ENCODE measurements around the gene RSPH10B. TPM values are rescaled to one million over a fixed set of nuclear protein-coding genes. Genes with fewer than 3 reads are reported as not detected.
A peak's percentile ranks its signal among the peaks of the same experiment; 100 is the strongest.
"Not testable (repeated sequence)": the region's sequence is repeated elsewhere in the genome, so short reads cannot be mapped to it uniquely, and the experiment has no call there.

Gene RSPH10B
- polyA plus RNA-seq (ENCODE audit: insufficient read length), result 0.36 TPM

DNA sequence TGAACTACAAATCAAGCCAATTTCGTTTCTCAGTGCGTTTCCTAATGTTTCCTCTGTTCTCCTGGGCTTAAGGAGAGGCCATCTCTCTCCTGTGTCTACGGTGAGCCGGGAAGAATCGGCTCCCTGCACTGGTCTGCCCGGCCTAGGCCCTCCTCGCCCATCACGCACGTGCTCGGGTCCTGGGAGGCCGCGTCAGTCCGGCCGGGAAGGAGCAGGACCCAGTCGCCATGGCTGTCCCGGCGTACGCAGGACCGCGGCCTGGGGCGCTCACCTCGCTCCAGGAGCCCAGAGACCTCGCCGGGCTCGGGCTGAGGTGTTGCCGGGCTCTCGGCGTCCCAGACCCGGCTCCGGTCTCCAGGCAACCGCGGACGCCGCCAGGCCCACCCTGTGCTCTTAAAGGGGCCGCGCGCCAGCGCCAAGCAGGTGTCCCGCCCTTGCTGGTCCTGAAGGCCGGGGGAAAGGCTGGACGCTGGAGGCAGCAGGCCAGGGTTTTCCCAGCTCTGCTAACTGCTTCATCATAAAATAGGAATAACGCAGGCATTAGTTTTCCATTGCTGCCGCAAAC lies at the start of gene RSPH10B:
TSS of gene RSPH10B (minus strand) at position 343 of the 565 bp plus-strand sequence. CDS start 3,573 bp downstream, outside the sequence.
- DNase-seq, result not testable (repeated sequence)

DNA sequence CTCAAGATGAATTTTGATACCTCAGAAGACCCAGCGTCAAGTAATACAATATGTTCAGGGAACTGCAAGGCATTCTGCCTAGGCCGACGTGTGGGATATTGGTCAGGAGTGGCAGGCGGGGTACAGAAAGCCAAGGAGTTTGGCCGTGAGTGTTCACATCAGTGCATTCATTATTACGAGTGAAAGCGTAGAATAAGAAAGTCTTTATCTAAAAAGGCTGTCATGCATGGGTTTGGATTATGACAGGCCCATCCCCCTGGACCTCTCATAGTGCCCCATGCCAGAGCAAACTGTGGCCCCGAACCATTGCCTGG lies 46.1 kb upstream of the RSPH10B start:
- no peak for DNase-seq

DNA sequence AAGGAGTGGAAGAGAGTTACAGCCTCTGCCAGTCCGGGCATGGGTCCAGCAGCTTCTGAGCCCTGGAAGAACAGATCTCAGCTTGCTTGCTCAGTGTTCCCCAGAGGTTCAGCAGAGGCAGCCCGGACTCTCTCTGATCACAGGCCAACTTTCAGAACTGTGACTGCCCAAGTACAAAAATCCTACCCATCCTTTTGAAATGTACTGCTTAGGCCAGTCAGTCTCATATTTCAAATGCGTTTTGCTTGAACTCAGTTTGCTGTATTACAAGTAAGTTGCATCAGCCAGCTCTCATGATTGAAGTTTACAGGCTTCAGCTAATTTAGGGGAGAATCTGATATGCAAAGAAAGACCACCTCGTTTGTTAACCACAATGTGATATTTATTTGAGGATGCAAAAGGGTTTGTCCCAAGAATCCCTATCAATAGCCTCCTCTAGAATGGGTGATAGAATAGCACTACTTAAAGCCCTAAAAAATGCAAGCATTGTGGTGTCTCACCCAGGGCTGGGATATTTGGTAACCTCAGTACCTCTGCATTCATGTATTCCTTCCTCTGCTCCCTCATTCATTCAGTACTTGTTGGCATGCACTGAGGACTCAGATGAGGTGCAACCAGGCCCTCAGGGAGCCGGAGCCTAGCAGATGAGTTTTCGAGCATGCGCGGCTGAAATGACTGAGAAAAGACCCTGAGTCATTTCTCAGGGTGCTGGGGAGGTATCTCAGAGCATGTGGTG lies 45.6 kb upstream of the RSPH10B start:
- DNase-seq, result peak; percentile 74

DNA sequence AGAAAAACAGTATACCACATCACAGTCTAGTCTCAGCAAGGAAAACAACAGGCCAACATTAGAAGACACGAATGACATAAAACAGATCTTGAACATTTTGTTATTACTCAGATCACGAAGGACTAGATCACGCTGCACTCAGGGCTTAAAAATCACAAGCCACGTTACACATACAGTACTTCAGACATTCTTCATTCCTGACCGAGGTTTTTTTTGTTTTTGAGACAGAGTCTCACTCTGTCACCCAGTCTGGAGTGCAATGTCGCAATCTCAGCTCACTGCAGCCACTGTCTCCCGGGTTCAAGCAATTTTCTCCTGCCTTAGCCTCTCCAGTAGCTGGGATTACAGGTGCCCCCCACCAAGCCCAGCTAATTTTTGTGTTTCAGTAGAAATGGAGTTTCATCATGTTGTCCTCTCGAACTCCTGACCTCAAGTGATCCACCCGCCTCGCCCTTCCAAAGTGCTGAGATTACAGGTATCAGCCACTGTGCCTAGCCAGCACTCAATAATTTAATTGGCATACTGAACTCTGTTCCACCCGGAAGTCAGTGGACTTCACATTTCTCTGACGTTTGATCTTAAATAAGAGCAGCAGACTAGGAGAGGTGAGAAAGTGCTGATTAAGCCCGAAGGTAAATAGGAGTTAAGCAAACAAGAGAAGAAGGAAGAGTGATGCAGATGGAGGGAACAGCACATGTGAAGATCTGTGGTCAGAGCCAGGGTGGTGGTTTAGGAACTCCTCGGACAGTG lies 42.0 kb upstream of the RSPH10B start:
- DNase-seq, result no peak

DNA sequence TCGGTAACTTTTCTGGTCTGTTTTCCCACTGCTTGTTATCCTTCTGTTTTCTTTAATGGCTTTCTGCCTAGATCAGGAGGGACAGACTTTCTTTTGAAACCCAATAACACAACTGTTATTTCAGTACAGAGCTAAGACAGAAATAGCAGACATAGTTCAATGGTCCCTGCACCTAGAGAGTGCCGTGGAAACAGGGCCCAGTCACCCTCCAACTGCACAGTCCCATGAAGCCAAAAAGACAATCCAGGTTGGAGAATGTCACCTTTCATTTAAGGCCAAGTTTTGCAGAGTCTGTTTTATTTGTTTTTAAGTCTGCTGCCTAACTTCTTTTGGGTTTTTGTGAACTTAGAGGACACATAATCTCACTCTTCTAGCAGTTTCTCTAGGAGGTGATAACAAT lies 41.1 kb upstream of the RSPH10B start:
- no peak for DNase-seq

DNA sequence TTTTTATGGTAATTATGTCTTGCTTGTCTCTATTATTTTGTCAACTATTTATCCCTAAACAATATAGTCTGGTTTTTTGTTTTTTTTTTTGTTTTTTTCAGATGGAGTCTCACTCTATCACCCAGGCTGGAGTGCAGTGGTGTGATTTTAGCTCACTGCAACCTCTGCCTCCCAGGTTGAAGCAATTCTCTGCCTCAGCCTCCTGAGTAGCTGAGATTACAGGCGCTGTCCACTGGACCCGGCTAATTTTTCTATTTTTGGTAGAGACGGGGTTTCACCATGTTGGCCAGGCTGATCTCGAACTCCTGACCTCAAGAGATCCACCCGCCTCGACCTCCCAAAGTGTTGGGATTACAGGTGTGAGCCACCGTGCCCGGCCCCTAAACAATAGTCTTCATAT lies 39.9 kb upstream of the RSPH10B start:
- DNase-seq, result not testable (repeated sequence)

DNA sequence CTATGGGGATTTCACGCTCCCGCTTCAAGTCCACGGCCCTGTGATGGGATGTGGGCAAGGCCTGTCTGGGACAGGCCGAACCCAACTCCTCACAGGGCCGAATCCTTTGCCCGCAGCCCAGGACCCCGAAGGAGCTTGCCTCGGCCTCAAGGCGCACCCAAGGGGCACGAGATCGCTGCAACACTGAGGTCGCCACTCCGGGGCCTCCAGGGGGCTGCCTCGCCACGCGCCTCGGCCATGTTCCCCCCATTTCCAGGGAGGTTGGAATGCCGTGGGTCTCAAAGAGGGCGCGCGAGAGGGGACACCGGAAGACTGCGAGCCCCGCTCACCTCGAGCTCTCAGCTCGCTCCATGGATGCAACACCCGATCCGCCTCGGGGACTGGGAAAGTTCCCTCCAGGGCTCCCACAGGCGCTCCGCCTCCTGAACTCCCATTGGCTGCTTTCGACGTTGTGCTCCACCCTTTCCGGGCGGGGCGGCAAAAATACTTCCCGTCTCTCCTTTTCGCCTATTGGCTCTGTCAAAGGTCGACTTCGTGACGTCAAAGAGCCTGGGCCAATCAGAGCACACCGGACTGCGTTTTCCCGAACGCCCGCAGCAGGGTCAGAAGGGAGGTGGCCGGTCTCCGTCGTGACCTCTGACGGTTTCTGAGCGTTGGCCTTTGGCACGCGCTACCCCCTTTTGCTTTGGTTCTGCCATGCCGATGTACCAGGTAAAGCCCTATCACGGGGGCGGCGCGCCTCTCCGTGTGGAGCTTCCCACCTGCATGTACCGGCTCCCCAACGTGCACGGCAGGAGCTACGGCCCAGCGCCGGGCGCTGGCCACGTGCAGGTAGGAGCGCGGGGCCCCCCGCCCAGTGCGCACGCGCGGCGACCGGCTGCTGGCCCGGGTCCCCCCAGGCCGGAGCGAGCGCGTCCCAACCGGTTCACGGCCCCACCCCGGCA lies 38.5 kb upstream of the RSPH10B start, which contains the start of the genes AIMP2 and PMS2:
TSS of gene AIMP2 (plus strand) at position 605 of the 944 bp plus-strand sequence. CDS start at position 697, 92 bp downstream.
TSS of gene PMS2 (minus strand) at position 382 of the 944 bp plus-strand sequence. CDS start at position 352, 30 bp downstream.
- DNase-seq, result peak; percentile 98

DNA sequence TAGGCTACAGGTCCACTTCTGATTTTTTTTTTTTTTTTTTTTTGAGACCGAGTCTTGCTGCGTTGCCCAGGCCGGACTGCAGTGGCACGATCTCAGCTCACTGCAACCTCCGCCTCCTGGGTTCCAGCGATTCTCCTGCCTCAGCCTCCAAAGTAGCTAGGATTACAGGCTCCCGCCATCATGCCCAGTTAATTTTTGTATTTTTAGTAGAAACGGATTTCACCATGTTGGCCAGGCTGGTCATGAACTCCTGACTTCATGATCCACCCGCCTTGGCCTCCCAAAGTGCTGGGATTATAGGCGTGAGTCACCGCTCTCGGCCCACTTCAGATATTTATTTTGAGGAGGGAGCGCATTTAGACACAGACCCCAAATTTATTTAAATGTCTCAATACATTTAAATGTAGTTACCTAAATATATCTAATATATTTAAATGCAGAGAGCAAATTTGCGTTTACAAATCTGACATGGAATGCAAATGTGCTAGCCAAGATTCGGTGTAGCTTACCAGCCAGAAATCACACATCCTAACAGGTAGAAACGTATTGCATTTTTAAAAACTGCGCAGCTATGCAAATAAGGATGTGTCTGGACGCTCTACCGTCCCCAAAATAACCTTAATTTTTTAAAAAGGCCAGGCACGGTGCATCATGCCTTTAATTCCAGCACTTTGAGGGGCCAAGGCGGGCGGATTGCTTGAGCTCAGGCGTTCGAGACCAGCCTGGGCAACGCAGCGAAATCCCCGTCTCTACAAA lies 37.5 kb upstream of the RSPH10B start:
- not testable (repeated sequence) for DNase-seq

DNA sequence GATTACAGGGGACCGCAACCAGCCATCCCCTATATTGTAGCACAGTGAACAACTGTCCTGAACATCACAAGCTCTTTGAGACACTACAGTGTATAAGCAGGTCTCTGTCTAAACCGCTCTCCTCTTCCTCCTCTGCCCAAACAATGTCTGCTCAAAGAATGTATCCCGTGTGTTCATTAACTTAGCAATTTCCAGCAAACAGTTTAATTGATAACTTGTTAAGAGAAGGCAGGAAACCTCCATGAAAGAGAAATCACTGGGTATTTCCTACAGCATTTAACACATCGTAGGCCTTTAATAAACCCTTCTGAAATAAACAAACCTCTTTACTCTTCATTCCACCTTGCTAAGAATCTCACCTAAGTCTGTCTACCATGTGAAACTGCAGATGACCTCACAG lies 36.9 kb upstream of the RSPH10B start:
- no peak for DNase-seq

DNA sequence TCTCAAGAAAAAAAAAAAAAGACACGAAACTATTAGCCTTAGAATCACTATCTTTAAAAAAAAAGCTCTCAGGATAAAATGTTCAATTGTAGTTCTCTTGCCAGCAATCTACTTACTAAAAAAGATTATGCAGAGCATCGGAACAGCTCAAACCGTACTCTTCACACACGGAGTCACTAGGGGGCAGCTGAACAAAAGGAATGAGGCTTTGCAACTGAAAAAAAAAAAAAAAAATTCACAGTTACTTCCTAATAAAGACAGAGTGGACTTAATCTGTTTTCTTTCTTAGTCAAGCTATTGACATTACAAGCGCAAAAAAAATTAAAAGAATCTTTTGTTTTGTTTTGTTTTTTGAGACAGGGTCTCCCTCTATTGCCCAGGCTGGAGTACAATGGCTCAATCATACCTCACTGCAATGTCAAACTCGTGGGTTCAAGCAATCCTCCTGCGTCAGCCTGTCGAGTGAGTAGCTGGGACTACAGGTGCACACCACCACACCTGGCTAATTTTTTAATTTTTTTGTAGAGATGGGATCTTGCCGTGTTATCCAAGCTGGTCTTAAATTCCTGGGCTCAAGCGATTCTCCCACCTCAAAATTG lies 26.8 kb upstream of the RSPH10B start:
- DNase-seq, result peak; percentile 66

DNA sequence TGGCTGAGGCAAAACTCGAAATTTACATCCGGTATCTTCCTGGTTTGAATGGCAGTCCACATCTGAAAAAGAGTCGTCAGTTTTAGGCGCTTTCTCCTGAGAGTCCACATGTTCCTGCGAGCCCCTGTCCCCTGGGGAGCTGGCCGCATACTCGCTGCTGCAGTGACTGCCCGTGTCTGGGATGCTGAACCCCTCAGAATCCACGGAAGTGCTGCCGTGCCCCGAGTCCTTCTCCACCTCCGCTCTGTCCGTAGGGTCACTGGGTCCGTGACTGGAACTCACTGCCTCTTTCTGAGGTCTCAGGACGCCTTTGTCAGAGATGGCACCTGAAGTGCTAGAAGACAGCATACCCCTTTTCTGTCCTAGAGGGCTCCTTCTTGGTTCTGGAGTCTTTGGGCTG lies 16.6 kb upstream of the RSPH10B start:
- DNase-seq, result not testable (repeated sequence)

DNA sequence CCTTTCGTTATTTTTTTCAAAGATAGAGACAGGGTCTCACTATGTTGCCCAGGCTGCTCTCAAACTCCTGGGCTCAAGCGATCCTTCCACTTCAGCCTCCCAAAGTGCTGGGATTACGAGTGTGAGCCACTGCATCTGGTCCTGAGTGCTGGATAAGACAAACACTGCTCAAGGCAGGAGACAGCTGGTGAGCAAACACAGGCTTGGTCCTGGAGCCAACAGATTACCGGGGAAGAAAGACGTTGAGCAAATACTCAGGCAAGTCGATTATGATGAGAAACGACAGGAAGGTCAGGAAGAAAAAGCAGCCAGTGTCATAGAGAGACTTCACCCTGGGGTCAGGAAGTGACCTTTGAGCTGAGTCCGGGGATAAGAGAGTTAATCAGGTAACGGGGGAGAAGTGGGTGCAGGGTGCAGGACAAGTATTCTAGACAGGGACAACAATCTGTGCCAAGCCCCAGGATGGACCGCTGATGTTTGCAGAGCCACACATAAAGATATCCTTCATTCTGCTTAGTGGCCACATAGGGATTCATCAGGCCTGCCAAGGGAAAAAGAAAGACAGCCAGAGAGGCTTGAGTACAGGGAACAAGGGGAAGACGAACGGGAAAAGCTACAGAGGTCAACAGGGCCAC lies 9.3 kb upstream of the RSPH10B start:
- DNase-seq, result not testable (repeated sequence)

DNA sequence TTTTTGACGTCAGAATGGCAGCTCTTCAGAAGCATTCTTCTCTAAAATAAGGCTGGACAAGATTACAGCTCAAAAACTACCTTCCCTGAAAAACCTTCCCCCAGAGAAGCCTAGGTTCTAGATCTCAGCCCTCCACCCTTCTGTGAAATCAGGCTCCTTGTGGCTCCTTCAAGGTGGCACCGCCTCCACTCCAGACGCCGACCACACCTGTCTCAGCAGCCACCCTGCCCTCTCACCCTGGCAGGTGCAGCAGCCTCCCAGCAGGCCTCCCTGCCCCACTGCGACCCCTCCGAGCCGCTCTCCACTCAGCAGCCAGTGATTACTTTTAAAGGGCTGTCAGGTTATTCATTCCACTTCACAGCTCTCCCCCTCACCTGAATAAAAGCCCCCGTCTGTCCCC lies 3.1 kb upstream of the RSPH10B start:
- not testable (repeated sequence) for DNase-seq

DNA sequence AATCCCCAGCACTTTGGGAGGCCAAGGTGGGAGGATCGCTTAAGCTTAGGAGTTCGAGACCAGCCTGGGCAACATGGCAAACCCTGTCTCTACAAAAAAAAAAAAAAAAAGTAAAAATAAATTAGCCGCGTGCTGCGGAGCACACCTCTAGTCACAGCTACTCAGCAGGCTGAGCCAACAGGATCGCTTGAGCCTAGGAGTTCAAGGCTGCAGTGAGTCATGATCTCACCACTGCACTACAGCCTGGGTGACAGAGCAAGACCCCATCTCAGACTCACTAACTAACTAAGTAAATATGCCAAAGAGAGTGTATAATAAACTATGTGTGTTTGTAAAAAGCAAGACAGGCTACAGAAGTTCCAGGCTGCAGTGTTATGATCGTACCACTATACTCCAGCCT lies 6.7 kb downstream of the RSPH10B start:
- DNase-seq, result not testable (repeated sequence)

DNA sequence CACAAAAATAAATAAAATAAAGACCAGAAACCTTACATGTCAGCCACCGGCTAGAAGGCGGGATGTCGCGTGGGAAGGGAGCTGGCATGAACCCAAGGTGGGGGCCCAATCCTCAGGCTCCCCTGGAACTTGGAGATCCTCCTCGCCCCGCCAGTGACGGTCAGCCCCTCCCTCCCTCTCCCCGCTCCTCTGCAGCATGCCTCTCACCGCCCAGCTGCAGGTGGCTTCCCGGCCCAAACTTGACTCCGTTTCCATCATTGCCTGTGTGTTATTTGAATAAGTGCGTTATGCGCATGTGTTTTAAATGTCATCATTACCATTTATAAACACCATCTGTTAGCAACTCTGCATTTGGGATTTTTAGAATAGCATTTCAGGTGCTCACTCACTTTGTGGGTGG lies 7.3 kb downstream of the RSPH10B start:
- DNase-seq, result not testable (repeated sequence)

DNA sequence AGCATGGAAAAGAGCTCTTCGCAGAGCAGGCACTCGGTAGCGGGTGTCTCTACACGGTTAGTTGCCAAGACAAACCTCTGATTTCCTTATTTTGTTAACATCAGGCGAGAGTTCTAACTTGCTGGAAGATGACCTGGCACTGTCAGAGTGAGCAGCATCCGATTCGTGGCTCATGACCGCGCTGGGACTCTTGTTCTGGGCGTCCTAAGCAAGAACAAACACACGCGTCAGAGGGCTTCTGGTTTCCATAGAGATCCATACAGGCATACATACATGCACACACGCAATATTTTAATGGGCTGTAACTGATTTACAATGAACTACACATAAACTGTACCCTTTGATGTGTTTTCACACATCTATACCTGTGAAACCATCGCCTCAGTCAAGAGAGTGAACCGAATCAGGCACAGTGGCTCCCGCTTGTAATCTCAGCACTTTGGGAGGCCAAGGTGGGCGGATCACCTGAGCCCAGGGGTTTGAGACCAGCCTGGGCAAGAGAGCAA lies 35.5 kb downstream of the RSPH10B start:
- DNase-seq, result not testable (repeated sequence)

DNA sequence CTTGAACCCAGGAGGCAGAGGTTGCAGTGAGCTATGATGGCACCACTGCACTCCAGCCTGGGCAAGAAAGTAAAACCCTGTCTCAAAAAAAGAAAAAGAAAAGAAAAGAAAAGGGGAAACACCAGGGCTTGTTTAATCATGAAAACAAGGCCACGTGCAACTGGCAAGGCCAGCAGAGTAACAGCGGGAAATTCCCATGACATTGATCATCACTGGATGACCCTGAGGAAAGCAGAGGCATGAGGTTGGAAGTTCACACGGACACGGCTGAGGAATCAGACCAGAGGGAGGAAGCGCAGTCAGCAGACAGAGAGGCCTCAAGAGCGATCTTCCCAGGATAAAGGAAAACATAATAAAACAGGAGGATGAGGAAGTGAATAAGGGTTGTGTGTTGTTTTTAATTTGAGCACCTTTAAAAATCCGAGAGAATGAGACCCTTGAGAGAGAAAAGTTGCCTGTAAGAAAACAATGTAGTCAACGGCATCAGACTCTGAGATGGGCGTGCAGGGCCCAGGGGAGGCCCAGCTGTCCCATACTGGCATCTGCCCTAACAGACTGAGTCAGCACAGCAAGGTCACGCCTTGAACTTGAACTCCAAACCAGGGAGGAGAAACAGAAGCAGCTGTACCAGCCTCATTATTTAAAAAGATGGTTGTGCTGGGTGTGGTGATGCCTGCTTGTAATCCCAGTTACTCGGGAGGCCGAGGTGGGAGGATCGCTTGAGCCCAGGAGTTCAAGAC lies 38.4 kb downstream of the RSPH10B start:
- DNase-seq, result not testable (repeated sequence)

DNA sequence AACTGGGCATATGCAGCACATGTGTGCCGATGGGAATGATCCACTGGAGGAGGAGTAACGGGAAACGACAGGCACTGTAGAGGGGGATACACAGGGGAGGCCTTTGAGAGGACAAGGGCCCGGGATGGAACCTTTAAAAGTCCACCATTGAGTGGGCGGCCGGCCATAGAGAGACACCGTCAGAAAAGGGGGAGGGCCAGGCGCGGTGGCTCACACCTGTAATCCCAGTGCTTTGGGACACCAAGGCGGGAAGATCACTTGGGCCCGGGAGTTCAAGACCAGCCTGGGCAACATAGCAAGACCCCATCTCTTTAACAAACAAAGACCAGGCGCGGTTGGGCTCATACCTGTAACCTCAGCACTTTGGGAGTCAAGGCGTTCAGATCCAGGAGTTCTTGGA lies 39.2 kb downstream of the RSPH10B start:
- peak; percentile 0 for DNase-seq

DNA sequence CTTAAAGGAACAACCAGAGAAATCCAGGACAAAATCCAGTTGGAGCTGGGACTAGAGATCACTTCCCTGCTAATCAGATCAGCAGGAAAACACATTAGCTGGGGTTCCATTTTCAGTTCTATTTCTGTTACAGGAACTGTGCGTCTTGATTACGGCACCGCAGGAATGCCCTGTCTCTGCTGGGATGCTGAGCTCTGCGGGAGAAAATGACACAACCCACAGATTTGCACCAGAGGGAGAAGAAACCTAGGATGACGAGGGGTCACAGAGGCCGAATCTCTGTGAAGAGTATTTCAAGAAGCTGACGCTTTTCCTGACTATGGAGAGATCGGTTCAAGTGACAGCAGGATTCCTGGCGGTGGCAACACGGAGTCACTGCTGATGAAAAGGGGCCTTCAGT lies 40.2 kb downstream of the RSPH10B start:
- DNase-seq, result not testable (repeated sequence)

Measured in hindlimb muscle (tissue), 1 donor.